Naive B cell (primary cell): Measurements from ENCODE around the gene NBL1. TPM values are rescaled to one million over a fixed set of nuclear protein-coding genes. Genes with fewer than 3 reads are reported as not detected.
A peak's percentile ranks its signal among the peaks of the same experiment; 100 is the strongest.

Source experiments
- ATAC-seq, 2 donors: fragments of 150-1000 bp; cut with Tn5 transposase; 2 replicates each; pipeline ENCODE4 v1.10.0; 2021; ENCODE audit warnings: low read depth in 2 of 2, mild to moderate bottlenecking in 2 of 2, moderate library complexity in 2 of 2
- DNase-seq: peaks from one replicate; pipeline ENCODE4 v3.0.0; 2022
- H3K27ac Mint-ChIP-seq, 6 donors: one replicate each; pipeline ENCODE4 v1.8.0; 2020 to 2022; ENCODE audit warnings: mild to moderate bottlenecking in 6 of 6, mixed read lengths in 6 of 6, moderate library complexity in 5 of 6, inconsistent platforms in 2 of 6
- H3K27me3 Mint-ChIP-seq, 3 donors: one replicate each; pipeline ENCODE4 v1.8.0; 2021 to 2022; ENCODE audit warnings: mixed read lengths in 3 of 3, mild to moderate bottlenecking in 1 of 3
- H3K36me3 Mint-ChIP-seq, 2 donors: one replicate each; pipeline ENCODE4 v1.8.0; 2020 to 2022; ENCODE audit warnings: mixed read lengths in 2 of 2, inconsistent platforms in 1 of 2, mild to moderate bottlenecking in 1 of 2
- H3K4me1 Mint-ChIP-seq, 3 donors: one replicate each; pipeline ENCODE4 v1.8.0; 2020 to 2022; ENCODE audit warnings: mixed read lengths in 3 of 3, inconsistent platforms in 1 of 3, mild to moderate bottlenecking in 1 of 3, moderate library complexity in 1 of 3
- H3K4me3 Mint-ChIP-seq, 8 donors: one replicate each; pipeline ENCODE4 v1.8.0; 2020 to 2022; ENCODE audit warnings: mild to moderate bottlenecking in 8 of 8, mixed read lengths in 8 of 8, moderate library complexity in 8 of 8, inconsistent platforms in 2 of 8
- H3K9me3 Mint-ChIP-seq, 7 donors: one replicate each; pipeline ENCODE4 v1.8.0; 2020 to 2022; ENCODE audit warnings: mixed read lengths in 7 of 7, mild to moderate bottlenecking in 5 of 7, inconsistent platforms in 2 of 7, moderate library complexity in 1 of 7
- polyA plus RNA-seq, 6 donors: library from polyadenylated mRNA; unstranded; fragments of 300-500 nt; fragmentation: Illumina TruSeq; gene quantifications; one replicate each; pipeline ENCODE4 v1.2.3, GENCODE V29; 2021; ENCODE audit warnings: low read depth in 6 of 6

NBL1 gene
- polyA plus RNA-seq, 6 donors from 2014 or later: 0.53 TPM; not detected in 5

- peak overlapping the region in 1 of 8 donors; percentile 47 for H3K4me3 Mint-ChIP-seq
- no peaks in the 10 kb centered on the region for H3K27me3 Mint-ChIP-seq
- peaks cover 0 to 25% (median 20%) of the 10 kb centered on the region in 7 donors for H3K9me3 Mint-ChIP-seq
- peak overlapping the region in 1 of 6 donors; percentile 18 for H3K27ac Mint-ChIP-seq
- peaks cover 0 to 4% (median 0%) of the 10 kb centered on the region in 3 donors for H3K4me1 Mint-ChIP-seq
- H3K36me3 Mint-ChIP-seq: peaks cover 26 to 33% of the 10 kb centered on the region in 2 donors
- no peak for DNase-seq
- ATAC-seq: no peak
Observed at GRCh38 chr1:19688041-19688842, 44.1 kb downstream of the NBL1 start.

GRCh38 chr1:19689085-19689757 is 45.1 kb downstream of the NBL1 start:
- Mint-ChIP-seq H3K4me1 (peaks cover 0 to 4% (median 0%) of the 10 kb centered on the region in 3 donors), H3K9me3 (peaks cover 0 to 25% (median 20%) of the 10 kb centered on the region in 7 donors), H3K4me3 (no peak overlapping the region), H3K36me3 (peaks cover 28 to 33% of the 10 kb centered on the region in 2 donors), H3K27me3 (no peaks in the 10 kb centered on the region), H3K27ac (peak overlapping the region in 1 of 6 donors; percentile 29)
- DNase-seq (no peak), ATAC-seq (no peak)

GRCh38 chr1:19689856-19690255 is 45.7 kb downstream of the NBL1 start:
- Mint-ChIP-seq H3K36me3 (peaks cover 33% of the 10 kb centered on the region in 2 donors), H3K4me3 (no peak overlapping the region)
- DNase-seq: no peak

GRCh38 chr1:19690342-19690741 is 46.2 kb downstream of the NBL1 start:
- H3K36me3 Mint-ChIP-seq: peaks cover 33% of the 10 kb centered on the region in 2 donors
- no peak for DNase-seq
- H3K4me3 Mint-ChIP-seq: no peak overlapping the region

More at GRCh38 chr1:19689856-19690255, 45.7 kb downstream of the NBL1 start:
- Mint-ChIP-seq H3K4me1 (peaks cover 0 to 4% (median 0%) of the 10 kb centered on the region in 3 donors), H3K27me3 (no peaks in the 10 kb centered on the region), H3K27ac (no peak overlapping the region), H3K9me3 (peaks cover 0 to 25% (median 20%) of the 10 kb centered on the region in 7 donors)
- ATAC-seq: no peak

GRCh38 chr1:19694298-19694697 is 50.2 kb downstream of the NBL1 start:
- no peak for ATAC-seq
- peaks cover 0 to 20% (median 13%) of the 10 kb centered on the region in 7 donors for H3K9me3 Mint-ChIP-seq
- H3K36me3 Mint-ChIP-seq: peaks cover 14 to 28% of the 10 kb centered on the region in 2 donors
- peak overlapping the region in 1 of 8 donors; percentile 25 for H3K4me3 Mint-ChIP-seq
- DNase-seq: no peak
- peak overlapping the region in 1 of 6 donors; percentile 57 for H3K27ac Mint-ChIP-seq
- peaks cover 7 to 12% (median 9%) of the 10 kb centered on the region in 3 donors for H3K4me1 Mint-ChIP-seq
- H3K27me3 Mint-ChIP-seq: no peaks in the 10 kb centered on the region

More at GRCh38 chr1:19690342-19690741, 46.2 kb downstream of the NBL1 start:
- peaks cover 0 to 4% (median 0%) of the 10 kb centered on the region in 3 donors for H3K4me1 Mint-ChIP-seq
- no peak for ATAC-seq
- no peaks in the 10 kb centered on the region for H3K27me3 Mint-ChIP-seq
- peaks cover 0 to 25% (median 20%) of the 10 kb centered on the region in 7 donors for H3K9me3 Mint-ChIP-seq
- H3K27ac Mint-ChIP-seq: peak overlapping the region in 1 of 6 donors; percentile 63

GRCh38 chr1:19695772-19696171 is 51.7 kb downstream of the NBL1 start:
- Mint-ChIP-seq H3K9me3 (peaks cover 0 to 11% (median 6%) of the 10 kb centered on the region in 7 donors), H3K4me1 (peaks cover 7 to 12% (median 9%) of the 10 kb centered on the region in 3 donors), H3K27ac (peak overlapping the region in 1 of 6 donors; percentile 12), H3K4me3 (no peak overlapping the region), H3K27me3 (no peaks in the 10 kb centered on the region), H3K36me3 (peaks cover 13 to 18% of the 10 kb centered on the region in 2 donors)
- ATAC-seq: no peak
- no peak for DNase-seq

- H3K4me3 Mint-ChIP-seq: no peak overlapping the region
- ATAC-seq (no peak), DNase-seq (no peak)
- peaks cover 7 to 12% (median 9%) of the 10 kb centered on the region in 3 donors for H3K4me1 Mint-ChIP-seq
- H3K9me3 Mint-ChIP-seq: peaks cover 0 to 2% (median 0%) of the 10 kb centered on the region in 7 donors
- no peaks in the 10 kb centered on the region for H3K27me3 Mint-ChIP-seq
- peaks cover 5 to 12% of the 10 kb centered on the region in 2 donors for H3K36me3 Mint-ChIP-seq
- no peak overlapping the region for H3K27ac Mint-ChIP-seq
Observed at GRCh38 chr1:19696820-19697219, 52.7 kb downstream of the NBL1 start.

- Mint-ChIP-seq H3K4me3 (no peak overlapping the region), H3K9me3 (no peaks in the 10 kb centered on the region), H3K27me3 (no peaks in the 10 kb centered on the region), H3K27ac (peak overlapping the region in 2 of 6 donors; percentile 65 to 87), H3K36me3 (peaks cover 0 to 7% of the 10 kb centered on the region in 2 donors), H3K4me1 (peaks cover 7 to 12% (median 9%) of the 10 kb centered on the region in 3 donors)
- DNase-seq: no peak
- ATAC-seq: peak; percentile 37 to 47
Observed at GRCh38 chr1:19698181-19698580, 54.1 kb downstream of the NBL1 start.

GRCh38 chr1:19700079-19700777 is 56.1 kb downstream of the NBL1 start:
- no peak for ATAC-seq
- H3K27ac Mint-ChIP-seq: peak overlapping the region in 1 of 6 donors; percentile 43
- DNase-seq: no peak
- H3K4me3 Mint-ChIP-seq: peak overlapping the region in 1 of 8 donors; percentile 33
- no peaks in the 10 kb centered on the region for H3K9me3 Mint-ChIP-seq
- no peaks in the 10 kb centered on the region for H3K36me3 Mint-ChIP-seq
- peaks cover 9 to 12% (median 12%) of the 10 kb centered on the region in 3 donors for H3K4me1 Mint-ChIP-seq
- H3K27me3 Mint-ChIP-seq: no peaks in the 10 kb centered on the region

- no peaks in the 10 kb centered on the region for H3K9me3 Mint-ChIP-seq
- H3K4me3 Mint-ChIP-seq: no peak overlapping the region
Observed at GRCh38 chr1:19703280-19703679, 59.2 kb downstream of the NBL1 start.

GRCh38 chr1:19704247-19705113 is 60.4 kb downstream of the NBL1 start:
- Mint-ChIP-seq H3K4me3 (peak overlapping the region in 1 of 8 donors; percentile 35), H3K36me3 (peaks cover 0 to 6% of the 10 kb centered on the region in 2 donors), H3K27me3 (no peaks in the 10 kb centered on the region), H3K27ac (peak overlapping the region in 2 of 6 donors; percentile 21 to 68), H3K9me3 (no peaks in the 10 kb centered on the region), H3K4me1 (peaks cover 0 to 4% (median 0%) of the 10 kb centered on the region in 3 donors)
- peak; percentile 9 for DNase-seq
- peak in 1 of 2 donors; percentile 33 for ATAC-seq

More at GRCh38 chr1:19703280-19703679, 59.2 kb downstream of the NBL1 start:
- H3K36me3 Mint-ChIP-seq: peaks cover 0 to 6% of the 10 kb centered on the region in 2 donors
- peak overlapping the region in 1 of 6 donors; percentile 85 for H3K27ac Mint-ChIP-seq
- ATAC-seq: no peak
- DNase-seq: no peak
- no peaks in the 10 kb centered on the region for H3K27me3 Mint-ChIP-seq
- peaks cover 5 to 10% (median 6%) of the 10 kb centered on the region in 3 donors for H3K4me1 Mint-ChIP-seq

- Mint-ChIP-seq H3K9me3 (no peaks in the 10 kb centered on the region), H3K4me1 (peaks cover 0 to 4% (median 0%) of the 10 kb centered on the region in 3 donors), H3K27me3 (no peaks in the 10 kb centered on the region), H3K27ac (no peak overlapping the region), H3K36me3 (peaks cover 5 to 10% of the 10 kb centered on the region in 2 donors), H3K4me3 (no peak overlapping the region)
- DNase-seq (no peak), ATAC-seq (no peak)
Observed at GRCh38 chr1:19705464-19705863, 61.4 kb downstream of the NBL1 start.
